ENCODE measurements around the gene SUSD3.
"Not testable (repeated sequence)": the region's sequence is repeated elsewhere in the genome, so short reads cannot be mapped to it uniquely, and the experiment has no call there.

Gene SUSD3

DNA sequence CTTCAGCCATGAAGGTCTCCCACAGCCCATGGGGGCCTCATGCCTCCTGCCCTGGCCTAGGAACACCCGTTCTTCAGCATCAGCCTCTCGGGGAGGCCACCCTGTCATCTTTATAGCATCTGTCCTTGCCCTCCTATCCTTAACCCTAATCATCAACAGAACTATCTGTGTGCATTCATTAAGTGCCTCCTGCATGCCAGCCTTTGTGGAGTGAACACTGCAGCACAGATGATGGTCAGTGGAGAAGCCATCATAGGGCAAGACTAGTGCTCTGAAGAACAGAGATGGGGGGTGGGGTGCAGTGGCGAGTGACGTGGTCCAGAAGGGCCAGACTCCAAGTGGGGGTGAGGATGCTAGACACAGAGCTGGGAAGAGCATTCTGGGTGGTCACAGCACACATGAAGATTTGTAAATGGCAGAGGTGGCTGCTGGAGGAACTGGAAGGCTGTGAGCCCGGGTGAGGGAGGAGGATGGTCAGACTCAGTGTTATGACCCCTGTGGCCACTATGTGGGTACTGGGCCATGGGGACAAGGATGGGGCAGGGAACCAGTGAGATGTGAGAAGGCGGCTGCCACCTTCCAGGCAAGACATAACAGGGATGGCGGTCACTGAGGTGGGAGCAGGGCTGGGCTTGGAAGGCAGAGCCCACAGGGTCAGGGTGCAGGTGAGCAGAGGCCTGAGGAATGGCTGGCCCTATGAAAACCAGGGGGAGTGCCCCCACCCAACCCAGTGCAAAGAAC, 33.9 kb downstream of the SUSD3 start:
- DNase-seq (ENCODE audit: low spot score) = no peak

- DNase-seq (ENCODE audit: low spot score) = no peak
These were observed 34.8 kb downstream of the SUSD3 start for GRCh38 chr9:93093127-93093876.

DNA sequence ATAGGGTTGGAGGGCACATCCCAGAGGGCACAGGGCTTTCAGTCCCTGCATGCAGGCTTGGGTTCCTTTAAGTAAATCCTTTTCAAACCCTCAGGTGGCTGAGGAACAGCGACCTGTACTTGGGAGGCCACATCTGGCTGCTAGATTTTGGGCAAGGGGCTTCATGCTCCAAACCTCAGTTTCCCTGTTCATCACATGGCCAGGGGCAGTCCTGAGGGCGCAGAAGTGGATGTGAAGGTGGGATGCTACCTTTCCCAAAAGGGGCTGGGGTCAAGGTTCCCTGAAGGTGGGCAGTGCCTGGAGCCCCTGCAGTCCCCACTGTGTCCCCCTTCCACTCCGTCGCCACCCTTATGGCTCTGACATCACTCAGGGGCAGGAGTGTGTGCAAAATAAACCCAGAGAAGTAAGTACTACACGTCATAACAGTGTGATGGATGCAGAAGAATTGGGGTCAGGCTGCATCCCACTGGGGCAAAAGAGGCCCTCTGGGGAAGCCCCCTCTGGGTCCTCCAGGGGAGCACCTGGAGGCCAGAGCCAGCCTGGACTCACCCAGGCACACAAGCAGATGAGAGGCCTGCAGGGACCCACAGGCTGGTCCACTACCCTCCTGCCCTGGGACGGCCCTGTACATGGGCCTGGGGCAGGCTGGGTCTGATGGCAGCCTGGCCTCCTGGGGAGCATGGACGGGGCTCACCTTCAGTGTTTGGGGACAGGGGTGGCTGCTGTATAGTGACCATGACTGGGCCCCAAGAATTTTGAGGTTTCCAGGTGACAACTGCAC, 35.6 kb downstream of the SUSD3 start:
- DNase-seq (ENCODE audit: low spot score) = no peak

GRCh38 chr9:93094658-93095204, 36.2 kb downstream of the SUSD3 start:
- DNase-seq (ENCODE audit: low spot score) = no peak

GRCh38 chr9:93095205-93096130, 37.0 kb downstream of the SUSD3 start:
- DNase-seq (ENCODE audit: low spot score) = peak; percentile 99

DNA sequence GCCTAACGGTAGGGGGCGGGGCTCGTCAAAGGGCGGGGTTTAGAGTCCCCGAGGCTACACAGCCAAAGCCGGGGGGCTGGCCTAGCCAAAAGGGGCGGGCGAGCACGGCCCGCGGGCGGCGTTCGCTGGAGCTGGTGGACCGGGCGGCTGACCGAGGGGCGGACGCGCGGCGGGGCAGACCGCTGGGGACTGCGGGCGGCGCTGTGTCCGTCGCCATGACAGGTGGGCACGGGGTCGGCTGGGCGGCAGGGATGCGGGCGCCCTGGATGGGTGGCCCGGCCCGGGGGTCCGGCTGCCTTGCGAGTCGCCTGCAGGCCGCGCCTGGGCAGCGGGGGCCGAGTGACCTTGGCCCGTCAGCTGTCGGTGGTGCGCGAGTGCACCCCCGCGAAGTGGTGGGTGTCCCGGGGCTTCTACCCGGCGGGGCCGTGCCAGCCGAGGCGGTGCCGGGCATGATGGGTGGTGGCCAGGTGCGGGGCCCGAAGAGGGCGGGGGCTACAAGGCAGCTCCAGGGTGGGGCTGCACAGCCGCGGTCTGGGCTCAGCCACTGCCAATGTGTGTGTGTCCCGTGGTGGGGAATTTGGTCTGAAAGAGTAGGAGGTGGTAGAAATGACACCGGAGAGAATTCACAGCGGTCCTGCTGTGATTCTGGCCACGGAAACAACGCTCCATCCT, 37.8 kb downstream of the SUSD3 start, which contains the start of gene CARD19:
Gene CARD19, plus strand, starts transcription at position 87 of the 672 bp plus-strand sequence. Its CDS starts 129 bp downstream, at position 216.
- peak; percentile 55 for DNase-seq (ENCODE audit: low spot score)

DNA sequence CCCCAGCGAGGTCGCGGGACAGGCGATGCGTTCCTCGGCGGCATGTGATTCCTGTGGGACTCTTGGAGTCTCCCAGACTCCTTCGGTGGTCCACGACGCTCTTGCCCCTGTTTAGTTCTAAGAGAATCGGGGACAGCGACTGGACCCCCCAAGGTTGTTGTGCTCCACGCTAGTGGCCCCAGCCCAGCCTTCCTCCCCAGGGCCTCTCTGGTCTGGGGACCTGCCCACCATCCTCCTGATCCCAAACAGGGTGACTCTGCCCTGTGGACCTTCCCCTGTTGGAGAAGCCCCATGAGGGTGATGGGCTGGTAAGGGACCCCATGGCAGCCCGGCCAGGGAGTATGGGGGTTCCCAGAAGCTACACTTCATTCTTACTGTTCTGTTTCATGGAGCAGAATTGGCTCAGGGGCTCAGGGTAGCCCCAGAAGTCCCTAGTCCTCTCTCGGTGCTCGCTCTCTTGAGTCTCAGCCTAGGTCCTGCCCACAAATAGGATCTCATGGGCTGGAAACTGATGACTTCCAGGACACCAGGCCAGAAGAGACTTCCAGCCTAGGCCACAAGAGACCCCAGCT, 38.4 kb downstream of the SUSD3 start:
- DNase-seq (ENCODE audit: low spot score) = no peak

GRCh38 chr9:93097511-93098201, 39.2 kb downstream of the SUSD3 start:
- DNase-seq (ENCODE audit: low spot score) = no peak

- DNase-seq (ENCODE audit: low spot score) = peak; percentile 95
These were observed 39.9 kb downstream of the SUSD3 start for GRCh38 chr9:93098236-93098946.

GRCh38 chr9:93099551-93100275, 41.2 kb downstream of the SUSD3 start:
- no peak for DNase-seq (ENCODE audit: low spot score)

DNA sequence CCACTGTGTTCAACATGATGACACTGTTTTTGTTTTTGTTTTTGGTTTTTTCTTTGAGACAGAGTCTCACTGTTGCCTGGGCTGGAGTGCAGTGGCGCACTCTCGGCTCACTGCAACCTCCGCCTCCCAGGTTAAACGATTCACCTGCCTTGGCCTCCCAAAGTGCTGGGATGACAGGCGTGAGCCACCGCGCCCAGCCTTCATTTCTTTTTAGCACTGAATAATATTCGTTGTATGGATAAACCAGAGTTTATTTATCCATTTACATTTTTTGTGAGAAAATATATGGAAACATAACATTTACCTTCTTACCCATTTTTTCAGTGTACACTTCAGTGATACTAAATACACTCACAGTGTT, 41.8 kb downstream of the SUSD3 start:
- DNase-seq (ENCODE audit: low spot score) = no peak

DNA sequence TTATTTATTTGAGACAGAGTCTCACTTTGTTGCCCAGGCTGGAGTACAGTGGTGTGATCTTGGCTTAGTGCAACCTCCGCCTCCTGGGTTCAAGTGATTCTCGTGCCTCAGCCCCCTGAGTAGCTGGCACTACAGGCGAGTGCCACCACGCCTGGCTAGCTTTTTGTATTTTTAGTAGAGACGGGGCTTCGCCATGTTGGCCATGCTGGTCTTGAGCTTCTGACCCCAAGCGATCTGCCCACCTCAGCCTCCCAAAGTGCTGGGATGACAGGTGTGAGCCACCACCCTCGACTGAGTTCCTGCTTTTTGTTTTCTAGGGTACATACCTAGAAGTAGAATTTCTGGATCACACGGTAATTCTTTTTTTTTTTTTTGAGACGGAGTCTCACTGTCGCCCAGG, 42.6 kb downstream of the SUSD3 start:
- DNase-seq (ENCODE audit: low spot score) = not testable (repeated sequence)

DNA sequence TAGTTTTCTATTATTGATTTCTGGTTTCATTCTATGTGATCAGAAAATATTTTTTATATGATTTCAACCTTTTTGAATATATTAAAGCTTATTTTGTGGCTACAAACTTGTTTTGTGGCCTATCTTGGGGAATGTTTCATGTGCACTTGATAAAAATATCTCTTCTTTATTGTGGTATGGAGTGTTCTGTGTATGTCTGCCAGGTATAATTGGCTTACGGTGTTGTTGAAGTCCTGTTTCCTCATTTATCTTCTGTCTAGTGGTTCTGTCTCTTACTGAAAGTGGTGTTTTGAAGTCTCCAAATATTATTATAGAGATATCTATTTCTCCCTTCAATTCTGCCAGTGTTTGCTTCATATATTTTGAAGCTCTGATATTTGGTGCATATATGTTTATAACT, 47.1 kb downstream of the SUSD3 start:
- no peak for DNase-seq (ENCODE audit: low spot score)

DNA sequence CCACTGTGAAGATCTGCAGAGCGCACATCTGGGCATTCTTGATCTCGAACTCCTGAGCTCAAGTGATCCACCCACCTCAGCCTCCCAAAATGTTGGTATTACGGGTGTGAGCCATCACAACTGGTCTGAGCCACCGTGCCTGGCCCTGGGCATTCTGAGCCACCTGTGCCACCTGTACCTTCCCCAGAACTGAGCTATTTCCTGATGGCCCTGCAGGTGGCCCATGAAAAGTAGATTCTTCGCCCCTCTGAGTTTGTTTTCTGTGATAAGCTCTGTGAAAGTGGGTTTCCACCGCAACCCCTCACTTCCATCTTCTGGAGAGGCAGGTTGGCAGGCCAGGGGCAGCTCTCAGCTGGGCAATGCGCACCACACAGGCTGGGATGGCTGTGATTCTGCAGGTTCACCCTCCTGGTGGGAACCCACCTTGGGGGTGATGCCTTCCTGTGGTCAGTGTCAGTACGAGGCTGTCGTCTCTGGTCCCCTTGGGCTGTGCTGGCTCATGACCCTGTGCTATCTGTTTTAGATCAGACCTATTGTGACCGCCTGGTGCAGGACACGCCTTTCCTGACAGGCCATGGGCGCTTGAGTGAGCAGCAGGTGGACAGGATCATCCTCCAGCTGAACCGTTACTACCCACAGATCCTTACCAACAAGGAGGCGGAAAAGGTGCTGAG, 48.8 kb downstream of the SUSD3 start:
- DNase-seq (ENCODE audit: low spot score) = no peak

- no peak for DNase-seq (ENCODE audit: low spot score)
These were observed 49.3 kb downstream of the SUSD3 start for GRCh38 chr9:93107825-93108161.

GRCh38 chr9:93108291-93109041, 50.0 kb downstream of the SUSD3 start:
- DNase-seq (ENCODE audit: low spot score) = no peak

- DNase-seq (ENCODE audit: low spot score) = no peak
These were observed 51.9 kb downstream of the SUSD3 start for GRCh38 chr9:93110311-93110855.
